ENCODE data around the gene NUDT6.
"Not testable (repeated sequence)": the region's sequence is repeated elsewhere in the genome, so short reads cannot be mapped to it uniquely, and the experiment has no call there.

Gene NUDT6

GRCh38 chr4:122879001-122879400, 43.4 kb downstream of the NUDT6 start:
- FAIRE-seq (no peak), DNase-seq (ENCODE audit: insufficient read length, low spot score) (no peak)

- DNase-seq (ENCODE audit: insufficient read length, low spot score) (no peak), FAIRE-seq (no peak)
Measured at GRCh38 chr4:122876456-122876855, 45.9 kb downstream of the NUDT6 start.

GRCh38 chr4:122875949-122876348, 46.4 kb downstream of the NUDT6 start:
- no peak for FAIRE-seq
- no peak for DNase-seq (ENCODE audit: insufficient read length, low spot score)

GRCh38 chr4:122873821-122874593, 48.4 kb downstream of the NUDT6 start:
- DNase-seq (ENCODE audit: insufficient read length, low spot score) (peak; percentile 68), FAIRE-seq (no peak)

GRCh38 chr4:122873146-122873545, 49.3 kb downstream of the NUDT6 start:
- FAIRE-seq (no peak), DNase-seq (ENCODE audit: insufficient read length, low spot score) (no peak)

GRCh38 chr4:122868235-122868634, 54.2 kb downstream of the NUDT6 start:
- not testable (repeated sequence) for FAIRE-seq; DNase-seq (ENCODE audit: insufficient read length, low spot score)

- DNase-seq (ENCODE audit: insufficient read length, low spot score): no peak
- FAIRE-seq: no peak
Measured at GRCh38 chr4:122865425-122865824, 57.0 kb downstream of the NUDT6 start.

GRCh38 chr4:122863639-122864038, 58.8 kb downstream of the NUDT6 start:
- FAIRE-seq (no peak), DNase-seq (ENCODE audit: insufficient read length, low spot score) (no peak)

- no peak for FAIRE-seq
Measured at GRCh38 chr4:122861172-122861943, 61.0 kb downstream of the NUDT6 start.

GRCh38 chr4:122858705-122859104, 63.7 kb downstream of the NUDT6 start:
- FAIRE-seq (no peak), DNase-seq (ENCODE audit: insufficient read length, low spot score) (no peak)

More at GRCh38 chr4:122861172-122861943, 61.0 kb downstream of the NUDT6 start:
- DNase-seq (ENCODE audit: insufficient read length, low spot score): no peak

GRCh38 chr4:122857160-122857559, 65.2 kb downstream of the NUDT6 start:
- no peak for FAIRE-seq
- no peak for DNase-seq (ENCODE audit: insufficient read length, low spot score)

GRCh38 chr4:122855353-122855890, 67.0 kb downstream of the NUDT6 start:
- DNase-seq (ENCODE audit: insufficient read length, low spot score): no peak
- no peak for FAIRE-seq

GRCh38 chr4:122854447-122855352, 67.7 kb downstream of the NUDT6 start:
- DNase-seq (ENCODE audit: insufficient read length, low spot score) (no peak), FAIRE-seq (no peak)

GRCh38 chr4:122851568-122851967, 70.8 kb downstream of the NUDT6 start:
- FAIRE-seq (no peak), DNase-seq (ENCODE audit: insufficient read length, low spot score) (no peak)

GRCh38 chr4:122849789-122850188, 72.6 kb downstream of the NUDT6 start:
- FAIRE-seq: not testable (repeated sequence)

GRCh38 chr4:122847931-122848330, 74.5 kb downstream of the NUDT6 start:
- DNase-seq (ENCODE audit: insufficient read length, low spot score) (no peak), FAIRE-seq (no peak)

More at GRCh38 chr4:122849789-122850188, 72.6 kb downstream of the NUDT6 start:
- not testable (repeated sequence) for DNase-seq (ENCODE audit: insufficient read length, low spot score)

GRCh38 chr4:122845760-122846159, 76.6 kb downstream of the NUDT6 start:
- DNase-seq (ENCODE audit: insufficient read length, low spot score) (no peak), FAIRE-seq (no peak)

GRCh38 chr4:122845066-122845465, 77.3 kb downstream of the NUDT6 start:
- DNase-seq (ENCODE audit: insufficient read length, low spot score) (no peak), FAIRE-seq (no peak)

- not testable (repeated sequence) for DNase-seq (ENCODE audit: insufficient read length, low spot score); FAIRE-seq
Measured at GRCh38 chr4:122844391-122844790, 78.0 kb downstream of the NUDT6 start.

- FAIRE-seq: no peak
Measured at GRCh38 chr4:122842984-122843531, 79.3 kb downstream of the NUDT6 start.

More at GRCh38 chr4:122842984-122843531, 79.3 kb downstream of the NUDT6 start:
- DNase-seq (ENCODE audit: insufficient read length, low spot score): no peak
